IMR-90 (cell line): ENCODE results near the gene MAN2A1. TPM values are rescaled to one million over a fixed set of nuclear protein-coding genes. Genes with fewer than 3 reads are reported as not detected.
"Not testable (repeated sequence)": the region's sequence is repeated elsewhere in the genome, so short reads cannot be mapped to it uniquely, and the experiment has no call there.

ENCODE experiments used
- ATAC-seq: fragments of 200-7000 bp; cut with Tn5 transposase; 2 replicates; pipeline ENCODE4 v1.9.1; 2020; ENCODE audit warnings: low read depth, mild to moderate bottlenecking, moderate library complexity
- BruUV-seq: library from RNA; stranded (reverse); fragments of 400-500 nt; replicated peaks from 2 replicates; lab custom pipeline; 2021; lab: Mats Ljungman, UMichigan
- CTCF ChIA-PET: fragments of 300-600 bp; formaldehyde crosslinking; extraction: SDS; loops from one replicate; lab custom pipeline; 2021; ENCODE audit warnings: antibody characterized with exemption; lab: Yijun Ruan, JAX
- POLR2A ChIA-PET: fragments of 300-600 bp; sonication (Branson Sonifier 250); formaldehyde crosslinking; loops from one replicate; lab custom pipeline; 2022; ENCODE audit warnings: antibody characterized with exemption; ENCODE audit not compliant: unreplicated experiment; lab: Charles Lee
- DNase-seq: peaks from one replicate; pipeline ENCODE4 v3.0.0; 2013
- H2AFZ ChIP-seq: replicated peaks from 2 replicates; pipeline ENCODE3; 2013; ENCODE audit warnings: low read length, mild to moderate bottlenecking; ENCODE audit not compliant: poor library complexity
- H2AK5ac ChIP-seq: 2 replicates; pipeline ENCODE4 v1.6.1; 2013; ENCODE audit warnings: low read depth, low read length, inconsistent platforms
- H2AK9ac ChIP-seq: replicated peaks from 2 replicates; pipeline ENCODE3; 2013; ENCODE audit warnings: mild to moderate bottlenecking, low read depth, low read length, moderate library complexity; ENCODE audit not compliant: poor library complexity
- H2BK120ac ChIP-seq: 2 replicates; pipeline ENCODE4 v1.6.1; 2013; ENCODE audit warnings: low read depth, low read length, inconsistent platforms
- H2BK15ac ChIP-seq: 3 replicates; pipeline ENCODE4 v1.6.1; 2013; ENCODE audit warnings: low read depth, low read length, inconsistent platforms
- H2BK20ac ChIP-seq: 2 replicates; pipeline ENCODE4 v1.6.1; 2013; ENCODE audit warnings: low read depth, mild to moderate bottlenecking, inconsistent platforms, low read length, moderate library complexity
- H2BK5ac ChIP-seq: 2 replicates; pipeline ENCODE4 v1.6.1; 2013; ENCODE audit warnings: mild to moderate bottlenecking, low read depth, low read length, inconsistent platforms; ENCODE audit not compliant: poor library complexity, severe bottlenecking
- H3K14ac ChIP-seq: replicated peaks from 2 replicates; pipeline ENCODE4 v1.6.1; 2013; ENCODE audit warnings: low read depth, low read length, inconsistent platforms
- H3K18ac ChIP-seq: 2 replicates; pipeline ENCODE4 v1.6.1; 2013; ENCODE audit warnings: low read depth, low read length, control low read depth
- H3K23ac ChIP-seq: 2 replicates; pipeline ENCODE4 v1.6.1; 2013; ENCODE audit warnings: low read depth, low read length, inconsistent platforms
- H3K27ac ChIP-seq: 2 replicates; pipeline ENCODE4 v1.5.1; 2013; ENCODE audit warnings: mild to moderate bottlenecking, control low read depth, low read length; ENCODE audit not compliant: insufficient read depth
- H3K27me3 ChIP-seq: 2 replicates; pipeline ENCODE4 v1.6.1; 2013; ENCODE audit warnings: low read length; ENCODE audit not compliant: control insufficient read depth, insufficient read depth
- H3K36me3 ChIP-seq: 2 replicates; pipeline ENCODE4 v1.6.1; 2013; ENCODE audit warnings: low read length, mixed read lengths; ENCODE audit not compliant: control insufficient read depth, insufficient read depth
- H3K4ac ChIP-seq: 2 replicates; pipeline ENCODE4 v1.6.1; 2013; ENCODE audit warnings: low read depth, low read length, inconsistent platforms
- H3K4me1 ChIP-seq: 2 replicates; pipeline ENCODE4 v1.6.1; 2013; ENCODE audit warnings: low read length, mixed read lengths; ENCODE audit not compliant: control insufficient read depth, insufficient read depth
- H3K4me2 ChIP-seq: 2 replicates; pipeline ENCODE4 v1.6.1; 2013; ENCODE audit warnings: low read depth, mild to moderate bottlenecking, control low read depth, low read length, moderate library complexity
- H3K4me3 ChIP-seq: 2 replicates; pipeline ENCODE4 v1.5.1; 2013; ENCODE audit warnings: low read depth, mild to moderate bottlenecking, control low read depth, low read length, moderate library complexity; ENCODE audit not compliant: insufficient read depth
- H3K56ac ChIP-seq: 2 replicates; pipeline ENCODE4 v1.6.1; 2013; ENCODE audit warnings: low read length, inconsistent platforms; ENCODE audit not compliant: insufficient read depth; ENCODE audit errors: extremely low read depth
- H3K79me1 ChIP-seq, 2 experiments: 2 replicates each; pipeline ENCODE4 v1.6.1; 2013; ENCODE audit warnings: low read length in 2 of 2, inconsistent platforms in 1 of 2, low read depth in 1 of 2
- H3K9ac ChIP-seq: 2 replicates; pipeline ENCODE4 v1.6.1; 2013; ENCODE audit warnings: low read depth, low read length, control low read depth
- H3K9me1 ChIP-seq: 2 replicates; pipeline ENCODE4 v1.6.1; 2013; ENCODE audit warnings: low read length, inconsistent platforms; ENCODE audit not compliant: insufficient read depth
- H3K9me3 ChIP-seq: 2 replicates; pipeline ENCODE4 v1.6.1; 2013; ENCODE audit warnings: low read length; ENCODE audit not compliant: control insufficient read depth, insufficient read depth
- H4K20me1 ChIP-seq: 2 replicates; pipeline ENCODE4 v1.6.1; 2013; ENCODE audit warnings: low read length, inconsistent platforms; ENCODE audit not compliant: insufficient read depth
- H4K5ac ChIP-seq: 2 replicates; pipeline ENCODE4 v1.6.1; 2013; ENCODE audit warnings: mild to moderate bottlenecking, low read depth, low read length, control low read depth
- H4K8ac ChIP-seq, 2 experiments: 2 replicates each; pipeline ENCODE4 v1.6.1; 2013; ENCODE audit warnings: low read depth in 2 of 2, low read length in 2 of 2, control low read depth in 1 of 2, inconsistent platforms in 1 of 2
- H4K91ac ChIP-seq: 2 replicates; pipeline ENCODE4 v1.6.1; 2013; ENCODE audit warnings: low read depth, low read length, inconsistent platforms; ENCODE audit not compliant: insufficient read depth
- WGBS, 2 experiments: methylation state at CpG; one replicate each; pipeline versions ENCODE4 v1.1.5 to v1.1.7; 2013; ENCODE audit warnings: missing lambda C conversion rate in 2 of 2; ENCODE audit not compliant: insufficient read length in 1 of 2; ENCODE audit errors: extremely low coverage in 2 of 2; 5-methylcytosine and 5-hydroxymethylcytosine counted together
- dilution Hi-C: fragments of 300-500 bp; cut with HindIII; formaldehyde crosslinking; loops from one replicate; pipeline ENCODE4 v1.14.3; 2018; ENCODE audit warnings: low sequenced_read_pairs; ENCODE audit not compliant: unreplicated experiment
- in situ Hi-C: fragments of 300-500 bp; cut with MboI; formaldehyde crosslinking; loops from 3 replicates; pipeline ENCODE4 v1.14.3; 2019; ENCODE audit warnings: low sequenced_read_pairs, inconsistent platforms, mixed read lengths
- intact Hi-C: fragments of 100-400 bp; cut with micrococcal nuclease; formaldehyde crosslinking; loops from 2 replicates; pipeline ENCODE4 v1.10.0; 2022
- polyA plus RNA-seq, 3 experiments: library from polyadenylated mRNA; depleted of rRNA; stranded (reverse); fragments of >200 nt; gene quantifications; 2 replicates each; pipeline ENCODE4 v1.2.3, GENCODE V29; 2012; ENCODE audit warnings: low replicate concordance in 1 of 3
- total RNA-seq: library from RNA; depleted of rRNA; stranded (reverse); fragments of >200 nt; gene quantifications from 2 replicates; pipeline ENCODE4 v1.2.3, GENCODE V29; 2012

MAN2A1 gene
- total and polyA plus RNA-seq, 2 of the 4 experiments (the other 2 are of a cell fraction) = 16.4 to 29.6 TPM

GRCh38 chr5:109893271-109893670 is 203.5 kb downstream of the MAN2A1 start:
- H2AFZ ChIP-seq, H3K27ac ChIP-seq, H3K4me3 ChIP-seq, H3K4me2 ChIP-seq, H4K5ac ChIP-seq, H2BK20ac ChIP-seq, DNase-seq, H2AK9ac ChIP-seq, H2BK120ac ChIP-seq, H3K56ac ChIP-seq, H3K4ac ChIP-seq, H3K23ac ChIP-seq, H2BK5ac ChIP-seq, H3K14ac ChIP-seq, intact Hi-C loops, BruUV-seq, H3K9ac ChIP-seq, H4K91ac ChIP-seq, H3K9me1 ChIP-seq, H3K18ac ChIP-seq, H3K9me3 ChIP-seq, H3K27me3 ChIP-seq, POLR2A ChIA-PET, dilution Hi-C loops, ATAC-seq, in situ Hi-C loops, H3K36me3 ChIP-seq, H2AK5ac ChIP-seq, H4K20me1 ChIP-seq, H2BK15ac ChIP-seq, CTCF ChIA-PET, H3K4me1 ChIP-seq, H4K8ac ChIP-seq, H3K79me1 ChIP-seq: not testable (repeated sequence)
- WGBS, 2 experiments = no CpG with 5 or more reads among the region's 2 CpGs
